ENCODE measurements around the gene SLX9. TPM values are rescaled to one million over a fixed set of nuclear protein-coding genes. Genes with fewer than 3 reads are reported as not detected.

SLX9 gene
- total RNA-seq, 1 experiment from 2014 or later: 74.3 TPM

DNA sequence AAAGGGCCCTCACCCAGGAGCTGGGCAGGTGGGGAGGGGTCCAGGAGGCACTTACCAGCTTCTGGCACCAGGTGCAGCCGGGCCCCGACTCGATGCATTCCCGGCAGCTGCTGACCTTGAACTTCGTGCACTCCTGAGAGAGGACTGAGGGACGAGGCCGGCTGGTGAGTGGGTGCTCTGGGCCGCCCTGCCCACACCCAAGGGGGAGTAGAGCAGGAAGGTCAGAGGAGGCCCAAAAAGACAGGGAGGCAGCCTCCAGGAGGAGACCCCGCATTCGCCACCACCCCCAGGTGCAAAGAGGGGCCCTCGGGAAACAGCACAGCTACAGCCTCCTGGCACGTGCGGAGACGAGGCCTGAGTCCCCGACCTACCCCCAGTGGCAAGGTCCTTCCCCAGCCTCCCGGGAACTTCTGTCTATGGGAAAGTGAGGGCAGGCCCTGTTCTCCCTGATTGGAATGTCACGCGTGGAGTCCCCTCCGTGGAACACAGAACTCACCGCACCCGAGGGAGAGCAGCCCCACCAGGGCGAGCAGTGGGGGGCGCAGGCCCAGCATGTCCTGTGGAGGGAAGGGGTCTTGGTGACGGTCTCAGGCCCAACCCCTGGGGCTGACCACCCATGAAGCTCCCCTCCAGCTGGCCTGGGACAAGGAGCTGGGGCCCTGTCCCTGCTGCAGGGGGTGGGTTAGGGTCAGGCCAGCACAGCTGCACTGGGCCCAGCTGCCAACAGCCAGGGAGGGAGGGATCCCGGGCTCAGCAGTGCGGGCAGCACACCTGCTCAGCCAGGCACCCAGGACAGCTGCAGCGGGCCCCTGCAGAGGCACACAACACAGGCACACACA lies 29.4 kb upstream of the SLX9 start:
- H3K9me3 ChIP-seq (ENCODE audit: control insufficient read depth, low read depth, low read length): no peaks in the 10 kb centered on the region
- H2BK15ac ChIP-seq (ENCODE audit: low read depth, low read length): no peak overlapping the region
- H3K4ac ChIP-seq (ENCODE audit: low read depth, low read length): no peak overlapping the region
- H3K27ac ChIP-seq (ENCODE audit: insufficient read length, low read depth, low read length): no peak overlapping the region
- no peak overlapping the region for H4K91ac ChIP-seq (ENCODE audit: insufficient read length, low read depth, low read length)
- no peaks in the 10 kb centered on the region for H4K20me1 ChIP-seq (ENCODE audit: control insufficient read depth, insufficient read depth, insufficient read length)
- H3K79me2 ChIP-seq (ENCODE audit: insufficient read depth, low read length): no peaks in the 10 kb centered on the region
- no peaks in the 10 kb centered on the region for H3K79me1 ChIP-seq (ENCODE audit: insufficient read depth, low read depth, low read length, poor library complexity, severe bottlenecking)
- H3K23ac ChIP-seq (ENCODE audit: insufficient read length, low read depth, low read length): no peak overlapping the region
- H3K27me3 ChIP-seq (ENCODE audit: insufficient read depth, low read length): no peaks in the 10 kb centered on the region; the same call in 1 of the 2 replicates
- H3K23me2 ChIP-seq (ENCODE audit: insufficient read length, low read depth, low read length, poor library complexity, severe bottlenecking): no peaks in the 10 kb centered on the region
- no CpG with 5 or more reads among the region's 27 CpGs for WGBS (ENCODE audit: extremely low coverage, insufficient read length, low lambda C conversion rate)
- H3T11ph ChIP-seq (ENCODE audit: low read length): no peak overlapping the region
- H4K8ac ChIP-seq (replicated peaks; ENCODE audit: insufficient read length, low read depth, low read length): no peak overlapping the region
- Mint-ChIP-seq H3K36me3 (ENCODE audit: insufficient read depth in 1 of 3, low read depth in 3 of 3) (no peaks in the 10 kb centered on the region), H3K9me3 (peaks cover 0 to 4% of the 10 kb centered on the region in 2 experiments; a peak in 1 of 5 replicates), H3K4me3 (no peak overlapping the region), H3K27ac (no peak overlapping the region), H3K4me1 (peaks cover 0 to 12% of the 10 kb centered on the region in 2 experiments; a peak in 2 of 4 replicates), H3K27me3 (ENCODE audit: low read depth) (peaks cover 7% of the 10 kb centered on the region)
- no peak for DNase-seq
- H2AK5ac ChIP-seq (ENCODE audit: insufficient read length, low read length): no peak overlapping the region
- no peaks in the 10 kb centered on the region for H3K4me1 ChIP-seq (ENCODE audit: insufficient read depth, low read length)
- H2BK120ac ChIP-seq (ENCODE audit: low read depth, low read length, poor library complexity, severe bottlenecking): no peak overlapping the region
- H3K56ac ChIP-seq (ENCODE audit: insufficient read length, low read depth, low read length): no peak overlapping the region
- H3K18ac ChIP-seq (ENCODE audit: insufficient read length, low read depth, low read length): no peak overlapping the region
- no peak overlapping the region for H4K5ac ChIP-seq (ENCODE audit: insufficient read length, low read depth, low read length)
- no peak overlapping the region; the same call in 1 of the 2 replicates for H3K14ac ChIP-seq (ENCODE audit: insufficient read depth, low read length)
- H2BK5ac ChIP-seq (ENCODE audit: insufficient read length, low read length): no peak overlapping the region
- H2BK12ac ChIP-seq (ENCODE audit: insufficient read length, low read depth, low read length): no peak overlapping the region
- H2BK20ac ChIP-seq (ENCODE audit: low read depth, low read length, poor library complexity, severe bottlenecking): no peak overlapping the region
- TF ChIP-seq, protein P1, sequence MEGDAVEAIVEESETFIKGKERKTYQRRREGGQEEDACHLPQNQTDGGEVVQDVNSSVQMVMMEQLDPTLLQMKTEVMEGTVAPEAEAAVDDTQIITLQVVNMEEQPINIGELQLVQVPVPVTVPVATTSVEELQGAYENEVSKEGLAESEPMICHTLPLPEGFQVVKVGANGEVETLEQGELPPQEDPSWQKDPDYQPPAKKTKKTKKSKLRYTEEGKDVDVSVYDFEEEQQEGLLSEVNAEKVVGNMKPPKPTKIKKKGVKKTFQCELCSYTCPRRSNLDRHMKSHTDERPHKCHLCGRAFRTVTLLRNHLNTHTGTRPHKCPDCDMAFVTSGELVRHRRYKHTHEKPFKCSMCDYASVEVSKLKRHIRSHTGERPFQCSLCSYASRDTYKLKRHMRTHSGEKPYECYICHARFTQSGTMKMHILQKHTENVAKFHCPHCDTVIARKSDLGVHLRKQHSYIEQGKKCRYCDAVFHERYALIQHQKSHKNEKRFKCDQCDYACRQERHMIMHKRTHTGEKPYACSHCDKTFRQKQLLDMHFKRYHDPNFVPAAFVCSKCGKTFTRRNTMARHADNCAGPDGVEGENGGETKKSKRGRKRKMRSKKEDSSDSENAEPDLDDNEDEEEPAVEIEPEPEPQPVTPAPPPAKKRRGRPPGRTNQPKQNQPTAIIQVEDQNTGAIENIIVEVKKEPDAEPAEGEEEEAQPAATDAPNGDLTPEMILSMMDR (conservative IDR thresholded peaks at IDR 0.05): no peak
- H3K4me2 ChIP-seq (ENCODE audit: insufficient read depth, insufficient read length, low read length): no peak overlapping the region
- H2AFZ ChIP-seq (ENCODE audit: low read length): no peak overlapping the region
- no peak overlapping the region for H3K9ac ChIP-seq (ENCODE audit: extremely low read depth, insufficient read length, low read length)
